SK-N-SH treated with all-trans-retinoic acid at 6 μM for 48 hours (cell line): ENCODE results near the gene BCO2.

Experiments
- ARNTL ChIP-seq: fragments of 450-650 bp; formaldehyde crosslinking; IDR thresholded peaks from 2 replicates; pipeline ENCODE4 v1.5.0; 2020; ENCODE audit warnings: low read depth, mild to moderate bottlenecking, moderate library complexity, borderline replicate concordance
- ISL1 ChIP-seq: fragments of 250-450 bp; sonication (Bioruptor Pico); IDR thresholded peaks from 2 replicates; pipeline ENCODE4 v2.1.2; 2022; ENCODE audit warnings: mild to moderate bottlenecking, moderate library complexity
- ZFP3 ChIP-seq: fragments of 250-450 bp; sonication (Bioruptor Pico); IDR thresholded peaks from 2 replicates; pipeline ENCODE4 v1.5.0; 2020; ENCODE audit warnings: mild to moderate bottlenecking, moderate library complexity
- ZNF8 ChIP-seq: fragments of 450-650 bp; formaldehyde crosslinking; IDR thresholded peaks from 2 replicates; pipeline ENCODE4 v1.5.0; 2020; ENCODE audit warnings: mild to moderate bottlenecking, moderate library complexity
- TF ChIP-seq, protein P1 (sequence below): fragments of 250-450 bp; sonication (Bioruptor Pico); IDR thresholded peaks from 2 replicates; pipeline ENCODE4 v1.8.0; 2021; ENCODE audit warnings: low read depth, mild to moderate bottlenecking, moderate library complexity, borderline replicate concordance
- TF ChIP-seq, protein P2 (sequence below): fragments of 250-450 bp; sonication (Bioruptor Pico); IDR thresholded peaks from 2 replicates; pipeline ENCODE4 v1.5.1; 2020; ENCODE audit warnings: low read depth, mild to moderate bottlenecking, moderate library complexity

DNA sequence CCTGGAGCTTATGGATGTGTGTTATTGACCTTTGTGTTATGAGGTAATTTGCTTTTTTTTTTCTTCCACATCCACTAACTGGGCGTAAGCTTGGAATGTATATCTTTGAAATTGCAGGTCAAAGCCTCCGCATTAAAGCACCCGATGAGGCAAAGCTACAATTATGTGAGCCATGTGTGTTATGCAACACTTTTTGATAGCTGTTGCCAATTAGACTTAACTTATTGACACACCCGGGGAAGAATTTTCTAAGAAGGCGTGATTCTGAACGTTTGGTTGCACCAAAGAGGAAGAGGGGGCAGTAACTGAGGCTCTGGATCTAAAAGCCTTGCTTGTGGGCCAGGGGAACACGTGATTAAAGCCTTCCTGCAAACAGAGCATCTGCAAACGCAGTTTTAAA lies 8.8 kb upstream of the BCO2 start:
- no peak for TF ChIP-seq ZFP3 (CRISPR knock-in tag)
- no peak for TF ChIP-seq ZNF8
- no peak for TF ChIP-seq ISL1
- TF ChIP-seq, protein P1, sequence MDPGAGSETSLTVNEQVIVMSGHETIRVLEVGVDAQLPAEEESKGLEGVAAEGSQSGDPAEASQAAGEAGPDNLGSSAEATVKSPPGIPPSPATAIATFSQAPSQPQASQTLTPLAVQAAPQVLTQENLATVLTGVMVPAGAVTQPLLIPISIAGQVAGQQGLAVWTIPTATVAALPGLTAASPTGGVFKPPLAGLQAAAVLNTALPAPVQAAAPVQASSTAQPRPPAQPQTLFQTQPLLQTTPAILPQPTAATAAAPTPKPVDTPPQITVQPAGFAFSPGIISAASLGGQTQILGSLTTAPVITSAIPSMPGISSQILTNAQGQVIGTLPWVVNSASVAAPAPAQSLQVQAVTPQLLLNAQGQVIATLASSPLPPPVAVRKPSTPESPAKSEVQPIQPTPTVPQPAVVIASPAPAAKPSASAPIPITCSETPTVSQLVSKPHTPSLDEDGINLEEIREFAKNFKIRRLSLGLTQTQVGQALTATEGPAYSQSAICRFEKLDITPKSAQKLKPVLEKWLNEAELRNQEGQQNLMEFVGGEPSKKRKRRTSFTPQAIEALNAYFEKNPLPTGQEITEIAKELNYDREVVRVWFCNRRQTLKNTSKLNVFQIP (CRISPR knock-in tag): no peak
- TF ChIP-seq, protein P2, sequence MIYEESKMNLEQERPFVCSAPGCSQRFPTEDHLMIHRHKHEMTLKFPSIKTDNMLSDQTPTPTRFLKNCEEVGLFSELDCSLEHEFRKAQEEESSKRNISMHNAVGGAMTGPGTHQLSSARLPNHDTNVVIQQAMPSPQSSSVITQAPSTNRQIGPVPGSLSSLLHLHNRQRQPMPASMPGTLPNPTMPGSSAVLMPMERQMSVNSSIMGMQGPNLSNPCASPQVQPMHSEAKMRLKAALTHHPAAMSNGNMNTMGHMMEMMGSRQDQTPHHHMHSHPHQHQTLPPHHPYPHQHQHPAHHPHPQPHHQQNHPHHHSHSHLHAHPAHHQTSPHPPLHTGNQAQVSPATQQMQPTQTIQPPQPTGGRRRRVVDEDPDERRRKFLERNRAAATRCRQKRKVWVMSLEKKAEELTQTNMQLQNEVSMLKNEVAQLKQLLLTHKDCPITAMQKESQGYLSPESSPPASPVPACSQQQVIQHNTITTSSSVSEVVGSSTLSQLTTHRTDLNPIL (CRISPR knock-in tag): no peak
- TF ChIP-seq ARNTL: no peak
